GM19193 (cell line): ENCODE data around the gene COL11A2.
A peak's percentile ranks its signal among the peaks of the same experiment; 100 is the strongest.

Experiments used
- POLR2A ChIP-seq: IDR thresholded peaks from 4 replicates; pipeline ENCODE4 v1.6.1; 2011; ENCODE audit not compliant: insufficient read depth, insufficient read length; ENCODE audit errors: extremely low read depth

COL11A2 gene

DNA sequence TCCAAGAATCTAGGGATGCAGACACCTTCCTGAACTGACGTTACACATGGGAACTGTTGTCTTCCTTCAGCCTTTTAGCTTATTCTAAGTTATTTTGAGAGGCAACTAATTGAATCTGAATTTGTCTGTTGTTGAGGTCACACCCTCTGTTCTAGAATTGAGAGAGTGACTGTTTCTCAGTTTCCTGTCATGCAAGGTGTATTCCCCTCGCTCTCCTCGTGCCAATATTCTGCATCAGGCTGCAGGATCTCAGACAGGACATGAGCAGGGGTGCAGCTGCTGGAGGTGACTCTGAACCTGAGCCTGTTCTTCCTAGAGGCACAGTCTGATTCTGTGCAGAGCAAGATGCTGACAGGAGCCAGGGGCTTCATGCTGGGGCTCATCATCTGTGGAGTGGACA is 63.9 kb downstream of the COL11A2 start:
- no peak for TF ChIP-seq POLR2A

DNA sequence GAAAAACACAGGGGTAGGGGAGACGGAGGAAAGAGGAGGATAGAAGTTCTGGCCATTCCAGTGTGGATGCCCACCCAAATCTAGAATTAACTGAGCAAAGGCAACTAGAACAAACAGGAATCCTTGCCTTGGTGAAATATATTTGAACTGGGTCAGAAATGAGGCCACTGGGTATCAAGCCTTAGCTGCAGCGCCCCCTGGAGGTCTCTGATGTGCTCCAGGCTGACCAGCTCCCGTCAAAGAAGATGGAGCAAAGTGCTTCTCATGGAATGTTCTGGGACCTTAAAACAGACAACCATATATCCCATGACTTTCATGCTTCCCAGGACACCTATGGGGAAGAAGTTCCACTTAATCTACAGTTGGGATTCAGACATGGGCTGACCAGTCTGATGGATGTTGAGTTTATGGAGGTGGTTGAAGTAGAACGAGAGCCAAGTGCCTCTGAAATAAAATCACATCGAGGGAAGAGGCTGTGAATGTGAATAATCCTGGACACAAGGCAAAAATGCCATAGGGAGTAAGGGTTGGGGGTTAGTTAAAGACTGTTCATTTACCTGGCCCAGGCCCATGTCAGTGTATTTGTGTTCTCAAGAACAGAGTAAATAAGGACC is 66.1 kb downstream of the COL11A2 start:
- TF ChIP-seq POLR2A = no peak

DNA sequence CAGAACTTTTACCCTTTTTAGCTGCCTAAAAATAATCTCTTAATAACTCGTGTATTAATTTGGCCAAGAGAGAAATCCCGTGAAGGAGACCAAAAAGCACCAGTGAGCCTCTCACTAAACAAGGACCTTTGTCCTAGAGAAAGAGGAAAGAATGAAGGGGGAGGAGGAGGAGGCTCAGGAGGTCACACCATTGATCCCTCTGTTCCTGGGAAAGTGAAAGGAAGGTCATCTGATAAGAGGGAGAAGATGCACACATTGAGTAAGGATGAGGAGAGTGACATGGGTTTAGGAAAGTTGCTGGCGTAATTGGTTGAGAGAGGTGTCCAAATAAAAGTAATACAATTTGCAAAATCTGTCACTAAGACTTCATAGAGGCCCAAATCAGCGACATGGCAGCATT is 67.3 kb downstream of the COL11A2 start:
- no peak for TF ChIP-seq POLR2A

DNA sequence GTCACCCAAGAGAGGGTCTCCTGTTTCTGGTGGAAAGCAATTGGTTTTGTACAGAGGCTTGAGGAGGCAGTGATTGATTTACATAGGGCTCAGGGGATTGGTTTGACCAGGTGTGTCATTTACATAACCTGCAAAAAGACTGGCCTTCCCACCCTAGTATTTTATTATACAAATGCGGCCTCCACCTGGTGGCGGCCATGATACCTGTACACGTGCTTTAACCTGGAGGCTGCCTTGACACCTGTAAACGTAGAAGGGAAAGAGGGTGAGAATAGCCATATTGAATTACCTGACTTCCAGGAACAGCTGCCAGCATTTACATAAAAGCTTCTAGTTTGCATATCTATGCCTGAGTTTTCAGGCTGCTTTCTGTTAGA is 67.8 kb downstream of the COL11A2 start:
- TF ChIP-seq POLR2A = no peak

DNA sequence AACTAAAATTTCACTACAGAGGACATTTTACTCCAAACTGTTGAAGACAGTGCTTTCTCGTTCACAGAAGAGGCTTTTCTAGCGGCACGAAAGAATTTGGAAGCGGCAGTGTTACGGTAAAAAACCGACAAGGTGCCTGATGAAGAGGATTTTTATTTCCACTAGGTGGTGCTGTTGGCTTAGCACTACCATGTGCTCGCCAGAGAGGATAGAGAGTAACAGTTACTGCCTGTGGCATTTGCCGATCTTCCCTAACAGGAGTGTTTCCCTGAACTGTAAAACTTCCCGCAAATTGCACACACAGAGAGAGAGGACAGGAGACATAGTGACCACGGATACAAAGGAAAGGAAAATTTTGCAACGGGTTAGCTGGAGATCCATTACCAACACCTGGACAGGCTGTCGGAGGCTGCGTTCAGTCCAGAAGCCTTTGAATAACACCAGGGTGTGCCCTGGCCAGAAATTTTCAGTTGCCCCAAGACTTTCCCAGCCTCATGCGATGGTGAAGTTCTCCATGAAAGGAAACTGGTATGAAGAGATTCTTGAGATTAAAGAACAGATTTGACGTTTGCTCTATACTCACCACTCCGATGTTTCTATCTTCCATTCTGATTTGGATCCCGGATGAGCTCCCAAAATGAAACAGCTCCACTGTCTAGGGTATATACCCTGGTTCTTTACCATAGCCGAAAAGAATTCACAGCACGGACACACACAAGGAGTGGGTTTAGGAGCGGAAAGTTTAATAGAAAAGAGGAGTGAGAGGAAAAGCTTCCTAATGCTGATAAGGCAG is 68.3 kb downstream of the COL11A2 start:
- TF ChIP-seq POLR2A = no peak

DNA sequence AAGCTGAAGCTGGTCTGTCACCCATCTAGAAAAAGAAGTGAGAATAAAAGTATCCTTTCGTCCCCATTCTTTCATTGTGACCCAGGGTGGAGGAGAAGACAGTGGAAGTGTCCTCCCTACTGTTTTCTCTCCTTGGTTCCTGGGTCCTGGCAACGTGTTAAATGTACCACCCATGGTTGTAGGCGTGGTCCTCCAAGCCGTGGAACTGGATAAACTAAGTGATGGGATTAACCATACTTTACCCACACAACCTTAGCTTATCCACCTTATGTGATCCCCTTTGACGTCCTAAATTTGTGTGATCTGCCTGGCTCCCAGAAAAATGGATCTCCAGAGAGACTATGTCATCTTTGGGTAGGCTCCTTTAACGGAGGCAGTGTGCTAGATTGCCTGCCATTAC is 69.1 kb downstream of the COL11A2 start:
- no peak for TF ChIP-seq POLR2A

DNA sequence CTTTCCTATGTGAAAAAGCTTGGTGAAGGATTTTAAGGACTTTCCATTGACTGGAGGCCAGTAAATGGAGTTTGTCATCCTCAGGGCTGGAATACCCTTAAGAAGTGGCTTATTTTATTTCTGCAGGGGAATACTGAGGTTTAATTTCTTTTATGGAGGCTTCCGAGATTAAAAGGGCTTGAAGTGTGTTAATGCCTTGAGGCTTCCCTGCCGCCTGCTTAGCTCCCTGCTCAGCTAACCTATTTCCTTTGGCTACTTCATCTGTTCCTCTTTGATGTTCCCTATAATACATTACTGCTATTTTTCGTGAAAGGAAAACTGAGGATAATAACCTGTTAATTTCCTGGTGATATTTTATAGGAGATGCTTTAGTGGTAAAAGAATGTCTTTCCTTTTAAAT is 72.3 kb downstream of the COL11A2 start:
- no peak for TF ChIP-seq POLR2A

DNA sequence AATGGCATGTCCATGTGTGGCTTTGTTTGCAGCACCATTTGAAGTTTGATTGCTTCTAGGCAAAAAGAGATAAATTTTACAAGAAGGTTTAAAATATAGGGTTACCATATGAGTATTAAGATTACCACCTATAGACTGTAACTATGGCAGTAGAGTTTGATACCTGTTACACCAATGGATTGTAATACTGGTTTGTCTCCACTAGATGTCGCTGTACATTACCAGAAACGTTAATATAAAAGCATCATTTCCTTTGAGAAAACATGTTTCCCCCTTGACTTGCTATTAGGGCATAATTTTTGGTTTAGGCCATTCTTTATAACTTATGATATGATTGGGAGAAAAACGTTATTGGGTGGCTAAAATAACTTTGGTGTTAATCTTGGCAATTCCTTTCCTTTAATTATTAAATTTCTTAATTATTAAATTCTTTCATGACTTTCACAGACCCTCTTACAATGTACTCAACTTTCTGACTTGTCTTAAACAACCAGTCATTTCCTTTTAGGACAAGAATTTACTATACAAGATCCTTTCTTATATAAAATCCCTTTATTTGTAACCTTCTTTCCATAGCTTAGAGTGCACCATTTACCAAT is 73.6 kb downstream of the COL11A2 start:
- TF ChIP-seq POLR2A = no peak

DNA sequence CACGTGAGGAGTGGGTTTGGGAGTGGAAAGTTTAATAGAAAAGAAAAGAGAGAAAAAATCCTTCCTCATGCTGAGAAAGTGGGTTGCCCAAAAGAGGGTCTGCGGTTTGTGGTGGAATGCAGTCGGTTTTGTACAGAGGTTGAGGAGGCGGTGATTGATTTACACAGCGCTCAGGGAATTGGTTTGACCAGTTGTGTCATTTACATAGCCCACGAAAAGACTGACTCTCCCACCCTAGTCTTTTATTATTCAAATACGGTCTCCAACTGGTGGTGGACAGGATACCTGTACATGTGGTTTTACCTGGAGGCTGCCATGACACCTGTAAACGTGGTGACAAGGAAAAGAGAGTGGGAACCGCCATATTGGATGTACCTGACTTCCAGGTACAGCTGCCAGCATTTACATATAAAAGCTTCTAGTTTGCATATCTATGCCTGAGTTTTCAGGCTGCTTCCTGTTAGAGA is 74.4 kb downstream of the COL11A2 start:
- TF ChIP-seq POLR2A = no peak

DNA sequence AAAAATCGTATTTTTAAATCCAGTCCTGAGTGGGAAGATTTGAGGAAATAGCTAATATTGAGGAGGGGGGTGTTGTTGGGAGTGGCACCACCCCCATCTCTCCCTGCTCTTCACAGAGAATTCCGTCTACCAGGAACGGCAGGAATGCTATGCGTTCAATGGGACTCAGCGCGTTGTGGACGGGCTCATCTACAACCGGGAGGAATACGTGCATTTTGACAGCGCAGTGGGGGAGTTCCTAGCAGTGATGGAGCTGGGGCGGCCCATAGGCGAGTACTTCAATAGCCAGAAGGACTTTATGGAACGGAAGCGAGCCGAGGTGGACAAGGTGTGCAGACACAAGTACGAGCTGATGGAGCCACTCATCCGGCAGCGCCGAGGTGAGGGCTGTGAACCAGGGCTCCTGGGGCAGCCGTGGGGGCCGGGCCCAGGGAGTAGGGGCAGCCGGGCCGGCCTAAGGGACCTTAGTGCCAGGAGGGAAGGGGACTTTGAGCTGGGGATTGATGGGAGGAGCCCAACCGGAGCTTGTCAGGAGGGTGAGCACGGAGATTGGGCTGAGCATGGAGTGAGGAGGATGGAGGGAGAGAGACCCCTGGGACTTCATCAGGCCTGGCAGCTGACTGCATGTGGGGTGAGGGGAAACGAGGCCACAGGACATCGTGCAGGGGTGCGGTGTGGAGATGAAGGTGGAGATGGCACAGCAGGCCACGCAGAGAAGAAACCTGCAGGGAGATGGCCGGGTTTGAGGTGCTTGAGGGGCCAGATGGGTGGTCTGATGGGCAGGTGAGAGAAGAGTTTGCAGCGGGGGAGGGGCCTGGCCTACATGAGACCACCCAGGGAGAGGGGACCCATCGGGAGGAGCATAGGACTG is 75.2 kb downstream of the COL11A2 start:
- TF ChIP-seq POLR2A = no peak

DNA sequence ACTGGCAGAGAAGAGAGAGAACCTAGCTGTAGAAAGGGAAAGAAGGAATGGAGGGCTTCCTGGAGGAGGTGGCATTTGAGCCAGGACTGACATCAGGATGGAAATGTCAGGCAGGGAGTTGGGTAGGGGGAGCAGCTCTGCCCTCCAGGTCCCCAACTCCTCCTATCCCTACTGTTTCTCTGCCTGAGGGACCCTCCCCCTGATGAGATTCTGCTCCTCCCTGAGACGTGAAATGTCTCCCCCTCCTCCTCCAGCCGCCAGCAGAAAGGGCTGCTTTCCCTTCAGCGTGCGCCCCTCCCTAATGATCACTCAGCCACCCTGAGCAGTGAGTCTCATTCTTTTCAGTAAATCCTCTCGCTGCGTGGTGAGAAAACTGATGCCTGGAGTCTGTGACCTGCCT is 75.8 kb downstream of the COL11A2 start:
- no peak for TF ChIP-seq POLR2A

DNA sequence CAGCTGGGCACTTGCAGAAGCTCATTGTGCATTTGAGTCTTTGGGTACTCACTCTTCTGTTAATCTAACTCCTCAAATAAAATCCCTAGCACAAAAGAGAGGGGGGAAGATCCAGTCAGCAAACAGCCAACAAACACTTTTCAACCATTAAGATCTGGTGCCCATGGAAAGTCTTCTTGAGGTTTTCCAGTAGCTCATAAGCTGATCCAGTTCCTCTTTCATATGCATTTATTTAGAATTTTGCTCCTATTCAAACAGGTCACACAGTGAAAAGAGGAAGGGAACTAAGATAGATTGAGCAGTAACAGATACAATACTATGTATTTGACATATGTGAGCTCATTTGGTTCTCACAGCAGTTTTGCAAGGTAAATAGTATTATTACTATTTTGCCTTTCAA is 77.9 kb downstream of the COL11A2 start:
- no peak for TF ChIP-seq POLR2A

DNA sequence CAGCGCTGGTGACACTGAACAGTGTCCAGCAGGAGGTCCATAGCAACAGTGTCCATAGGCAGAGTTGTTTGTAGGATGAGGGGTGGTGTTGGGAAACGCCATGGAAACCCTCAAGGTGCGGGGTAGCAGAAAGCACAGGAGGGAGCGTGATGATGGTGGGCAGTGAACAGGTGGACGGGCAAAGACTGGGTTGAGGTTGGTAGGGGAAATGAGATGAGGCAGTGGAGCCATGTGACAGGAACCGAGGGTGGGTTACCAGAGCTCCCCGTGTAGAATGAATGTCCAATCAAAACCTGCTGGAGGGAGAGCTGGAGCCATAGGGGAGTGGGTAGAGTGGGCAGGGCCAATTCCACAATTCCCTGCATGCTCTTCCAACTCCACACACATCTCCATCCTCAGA is 78.5 kb downstream of the COL11A2 start:
- TF ChIP-seq POLR2A = peak; percentile 48
